ENCODE measurements around the gene SFXN4. TPM values are rescaled to one million over a fixed set of nuclear protein-coding genes. Genes with fewer than 3 reads are reported as not detected.

The SFXN4 gene
- total and polyA plus RNA-seq, 9 of the 15 experiments (the other 6 are each of a cell fraction or from before 2014, with no cell fraction given): 40.1 to 97.8 (median 54.5) TPM

- TF ChIP-seq, protein P1, sequence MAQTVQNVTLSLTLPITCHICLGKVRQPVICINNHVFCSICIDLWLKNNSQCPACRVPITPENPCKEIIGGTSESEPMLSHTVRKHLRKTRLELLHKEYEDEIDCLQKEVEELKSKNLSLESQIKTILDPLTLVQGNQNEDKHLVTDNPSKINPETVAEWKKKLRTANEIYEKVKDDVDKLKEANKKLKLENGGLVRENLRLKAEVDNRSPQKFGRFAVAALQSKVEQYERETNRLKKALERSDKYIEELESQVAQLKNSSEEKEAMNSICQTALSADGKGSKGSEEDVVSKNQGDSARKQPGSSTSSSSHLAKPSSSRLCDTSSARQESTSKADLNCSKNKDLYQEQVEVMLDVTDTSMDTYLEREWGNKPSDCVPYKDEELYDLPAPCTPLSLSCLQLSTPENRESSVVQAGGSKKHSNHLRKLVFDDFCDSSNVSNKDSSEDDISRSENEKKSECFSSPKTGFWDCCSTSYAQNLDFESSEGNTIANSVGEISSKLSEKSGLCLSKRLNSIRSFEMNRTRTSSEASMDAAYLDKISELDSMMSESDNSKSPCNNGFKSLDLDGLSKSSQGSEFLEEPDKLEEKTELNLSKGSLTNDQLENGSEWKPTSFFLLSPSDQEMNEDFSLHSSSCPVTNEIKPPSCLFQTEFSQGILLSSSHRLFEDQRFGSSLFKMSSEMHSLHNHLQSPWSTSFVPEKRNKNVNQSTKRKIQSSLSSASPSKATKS (CRISPR knock-in tag; IDR thresholded peaks at IDR 0.05): no peak
- no peak for TF ChIP-seq WHSC1 (IDR thresholded peaks at IDR 0.05; ENCODE audit: low read length)
- no peak for TF ChIP-seq TEAD2 (tag; IDR thresholded peaks at IDR 0.05)
- TF ChIP-seq JUND (IDR thresholded peaks at IDR 0.05; ENCODE audit: borderline replicate concordance, low read depth, low read length): no peak; the same call in 1 of the 2 replicates
- no peak for TF ChIP-seq JUND (tag; IDR thresholded peaks at IDR 0.05; ENCODE audit: borderline replicate concordance, low read depth, low read length)
- no peak for TF ChIP-seq ILK (tag; IDR thresholded peaks at IDR 0.05; ENCODE audit: borderline replicate concordance, low read depth)
- TF ChIP-seq, protein P2, sequence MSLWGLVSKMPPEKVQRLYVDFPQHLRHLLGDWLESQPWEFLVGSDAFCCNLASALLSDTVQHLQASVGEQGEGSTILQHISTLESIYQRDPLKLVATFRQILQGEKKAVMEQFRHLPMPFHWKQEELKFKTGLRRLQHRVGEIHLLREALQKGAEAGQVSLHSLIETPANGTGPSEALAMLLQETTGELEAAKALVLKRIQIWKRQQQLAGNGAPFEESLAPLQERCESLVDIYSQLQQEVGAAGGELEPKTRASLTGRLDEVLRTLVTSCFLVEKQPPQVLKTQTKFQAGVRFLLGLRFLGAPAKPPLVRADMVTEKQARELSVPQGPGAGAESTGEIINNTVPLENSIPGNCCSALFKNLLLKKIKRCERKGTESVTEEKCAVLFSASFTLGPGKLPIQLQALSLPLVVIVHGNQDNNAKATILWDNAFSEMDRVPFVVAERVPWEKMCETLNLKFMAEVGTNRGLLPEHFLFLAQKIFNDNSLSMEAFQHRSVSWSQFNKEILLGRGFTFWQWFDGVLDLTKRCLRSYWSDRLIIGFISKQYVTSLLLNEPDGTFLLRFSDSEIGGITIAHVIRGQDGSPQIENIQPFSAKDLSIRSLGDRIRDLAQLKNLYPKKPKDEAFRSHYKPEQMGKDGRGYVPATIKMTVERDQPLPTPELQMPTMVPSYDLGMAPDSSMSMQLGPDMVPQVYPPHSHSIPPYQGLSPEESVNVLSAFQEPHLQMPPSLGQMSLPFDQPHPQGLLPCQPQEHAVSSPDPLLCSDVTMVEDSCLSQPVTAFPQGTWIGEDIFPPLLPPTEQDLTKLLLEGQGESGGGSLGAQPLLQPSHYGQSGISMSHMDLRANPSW (CRISPR knock-in tag; IDR thresholded peaks at IDR 0.05): no peak
- no peak for TF ChIP-seq TSC22D4 (tag; IDR thresholded peaks at IDR 0.05)
- no peak for TF ChIP-seq PHB (CRISPR knock-in tag; IDR thresholded peaks at IDR 0.05)
- TF ChIP-seq SIN3A (IDR thresholded peaks at IDR 0.05; ENCODE audit: borderline replicate concordance in 2 of 2, control insufficient read depth in 1 of 2, low read depth in 2 of 2, low read length in 2 of 2): 0 out of 4 replicates have a peak, but pooled peaks have one; percentile 37 to 38
- TF ChIP-seq FOXP1 (CRISPR knock-in tag; IDR thresholded peaks at IDR 0.05): no peak
- no peak for TF ChIP-seq KAT2B (IDR thresholded peaks at IDR 0.05; ENCODE audit: low read depth, low read length)
- no peak for TF ChIP-seq NELFE (IDR thresholded peaks at IDR 0.05; ENCODE audit: insufficient read depth, insufficient read length)
- peak; percentile 69 to 83 for TF ChIP-seq MAZ (CRISPR knock-in tag; conservative IDR thresholded peaks at IDR 0.05 in 1 of 2, IDR thresholded peaks at IDR 0.05 in 1 of 2)
- no peak; the same call in 1 of the 2 replicates for TF ChIP-seq NR1H2 (CRISPR knock-in tag; IDR thresholded peaks at IDR 0.05)
- TF ChIP-seq, protein P3, sequence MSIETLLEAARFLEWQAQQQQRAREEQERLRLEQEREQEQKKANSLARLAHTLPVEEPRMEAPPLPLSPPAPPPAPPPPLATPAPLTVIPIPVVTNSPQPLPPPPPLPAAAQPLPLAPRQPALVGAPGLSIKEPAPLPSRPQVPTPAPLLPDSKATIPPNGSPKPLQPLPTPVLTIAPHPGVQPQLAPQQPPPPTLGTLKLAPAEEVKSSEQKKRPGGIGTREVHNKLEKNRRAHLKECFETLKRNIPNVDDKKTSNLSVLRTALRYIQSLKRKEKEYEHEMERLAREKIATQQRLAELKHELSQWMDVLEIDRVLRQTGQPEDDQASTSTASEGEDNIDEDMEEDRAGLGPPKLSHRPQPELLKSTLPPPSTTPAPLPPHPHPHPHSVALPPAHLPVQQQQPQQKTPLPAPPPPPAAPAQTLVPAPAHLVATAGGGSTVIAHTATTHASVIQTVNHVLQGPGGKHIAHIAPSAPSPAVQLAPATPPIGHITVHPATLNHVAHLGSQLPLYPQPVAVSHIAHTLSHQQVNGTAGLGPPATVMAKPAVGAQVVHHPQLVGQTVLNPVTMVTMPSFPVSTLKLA (conservative IDR thresholded peaks at IDR 0.05): peak; percentile 70 to 81
- peak; percentile 62; the same call in 1 of the 2 replicates for TF ChIP-seq MBD2 (IDR thresholded peaks at IDR 0.05; ENCODE audit: borderline replicate concordance, low read depth)
- TF ChIP-seq ZBTB33 (CRISPR knock-in tag; IDR thresholded peaks at IDR 0.05): no peak
Observed at GRCh38 chr10:119178372-119179119, 13.0 kb upstream of the SFXN4 start, which contains the start of gene PRDX3 (continued).
